Measurements from ENCODE around the gene CLCN1.
A peak's percentile ranks its signal among the peaks of the same experiment; 100 is the strongest.

CLCN1 gene

DNA sequence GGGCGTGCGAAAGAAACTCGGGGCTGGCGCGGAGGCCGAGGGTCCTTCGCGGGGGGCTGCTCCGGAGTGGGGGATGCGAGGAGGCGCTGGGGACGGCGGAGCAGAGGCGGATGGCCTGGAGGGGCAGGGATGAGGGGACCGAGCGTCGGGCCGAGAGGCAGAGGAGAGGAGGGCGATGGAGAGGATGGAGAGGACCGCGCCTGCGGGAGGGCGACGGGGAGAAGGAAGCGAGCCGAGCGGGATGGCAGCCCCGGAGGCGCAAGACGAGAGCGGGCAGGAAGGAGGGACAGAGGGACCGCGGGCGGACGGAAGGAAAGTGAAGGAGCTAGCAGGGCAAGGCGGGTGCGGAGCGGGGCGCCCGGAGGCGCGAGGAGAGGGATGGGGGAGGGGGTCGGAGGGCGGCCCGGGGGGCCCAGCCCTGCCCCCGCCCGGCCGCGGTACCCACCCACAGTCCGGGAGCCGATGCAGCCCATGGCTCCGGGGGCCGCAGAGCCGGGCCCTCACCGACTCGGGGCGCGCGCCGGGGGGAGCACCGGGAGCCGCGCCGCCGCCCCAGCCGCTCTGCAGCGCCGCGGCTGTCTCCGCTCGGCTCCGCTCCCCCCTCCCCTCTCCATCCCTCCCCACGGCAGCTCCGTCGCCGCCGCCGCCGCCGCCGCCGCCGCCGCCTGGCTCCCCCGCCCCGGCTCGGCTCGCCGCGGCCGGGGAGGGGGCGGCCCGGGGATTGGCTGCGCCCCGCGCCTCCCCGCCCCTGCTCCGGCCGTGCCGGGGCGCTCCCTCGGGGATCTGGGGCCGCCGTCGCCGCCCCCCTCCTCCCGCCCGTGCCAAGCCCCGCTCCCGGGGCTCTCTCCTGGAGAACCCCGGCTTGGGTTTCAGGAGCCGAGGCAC lies 46.5 kb downstream of the CLCN1 start, which contains the start of gene FAM131B:
Gene FAM131B, minus strand, starts transcription at position 583 of the 885 bp plus-strand sequence. Its CDS starts 110 bp downstream, at position 473.
- Mint-ChIP-seq H3K4me3 (peak within 1 kb of the TSS; percentile 91 to 94), H3K27ac (peak within 1 kb of the TSS; percentile 61 to 80), H3K9me3 (no peaks in the 10 kb centered on the region), H3K27me3 (peaks cover 38% of the 10 kb centered on the region), H3K4me1 (peaks cover 10% of the 10 kb centered on the region)
- ATAC-seq (peak; percentile 72), DNase-seq (peak; percentile 33 to 43)

DNA sequence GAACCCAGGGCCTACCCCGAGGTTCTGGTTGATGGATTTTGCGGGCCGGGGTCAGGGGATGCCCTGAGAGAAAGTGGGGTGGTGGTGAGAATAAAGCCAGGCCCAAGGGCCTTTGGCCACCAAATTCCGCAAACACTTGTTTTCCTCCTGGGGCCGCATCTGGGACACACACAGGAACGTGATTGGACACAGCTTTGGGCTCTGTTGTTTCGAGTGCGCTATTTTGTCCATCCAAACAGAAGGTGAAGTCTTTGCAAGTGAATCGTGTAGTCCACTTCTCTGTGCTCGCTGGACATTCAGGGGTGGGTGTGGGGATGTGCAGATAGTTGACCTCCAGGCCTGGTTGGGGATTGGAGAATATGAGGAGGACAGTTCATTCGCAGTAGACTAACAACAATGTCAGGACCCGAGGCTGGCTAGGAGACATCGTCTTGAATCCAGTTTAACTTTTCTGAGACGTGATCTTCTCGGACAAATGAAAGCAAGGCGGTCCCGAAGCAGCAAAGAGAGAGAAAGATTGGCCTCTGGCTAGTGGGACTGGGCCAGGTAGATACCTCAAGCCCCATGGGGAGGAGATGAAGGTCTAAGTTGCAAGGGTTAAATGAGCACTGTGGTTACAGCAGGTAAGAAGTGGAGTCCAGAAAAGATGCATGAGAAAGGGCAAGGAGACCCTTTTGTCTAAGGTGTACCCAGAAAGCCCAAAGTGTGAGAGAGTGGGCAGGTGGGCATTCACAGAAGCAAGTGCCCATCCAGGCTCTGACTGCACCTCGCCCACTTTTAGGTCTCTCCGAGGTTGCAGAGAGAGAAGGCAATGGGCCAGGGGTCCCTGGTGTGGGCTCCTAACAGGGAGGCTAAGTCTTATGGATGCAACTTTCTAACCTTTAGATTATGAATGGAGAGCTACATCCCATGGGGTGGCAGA lies 47.4 kb downstream of the CLCN1 start:
- DNase-seq (no peak), ATAC-seq (no peak)
- H3K4me1 Mint-ChIP-seq = peaks cover 10% of the 10 kb centered on the region
- peaks cover 38% of the 10 kb centered on the region for H3K27me3 Mint-ChIP-seq
- peak overlapping the region; percentile 41 to 56 for H3K4me3 Mint-ChIP-seq
- H3K27ac Mint-ChIP-seq = no peak overlapping the region
- H3K9me3 Mint-ChIP-seq = no peaks in the 10 kb centered on the region

DNA sequence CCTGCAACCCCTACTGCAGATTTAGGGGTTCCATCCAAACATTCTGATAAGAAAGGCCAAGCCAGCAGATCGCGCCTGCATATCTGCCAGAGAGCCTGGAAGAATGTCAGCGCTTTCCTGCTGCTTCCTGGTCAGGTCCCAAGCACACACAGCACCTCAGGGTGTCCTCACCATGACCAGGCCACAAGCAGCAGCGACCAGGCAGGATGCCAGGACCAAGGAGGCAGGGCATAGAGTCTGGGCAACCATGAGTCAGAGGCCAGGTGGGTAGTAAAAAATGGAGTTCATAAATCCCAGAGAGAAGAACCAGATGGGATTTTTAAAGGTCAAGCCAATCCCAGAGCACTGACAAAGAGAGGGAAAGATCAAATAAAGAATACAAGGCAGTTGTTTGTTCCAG lies 52.1 kb downstream of the CLCN1 start:
- Mint-ChIP-seq H3K27me3 (peaks cover 25% of the 10 kb centered on the region), H3K27ac (no peak overlapping the region)

DNA sequence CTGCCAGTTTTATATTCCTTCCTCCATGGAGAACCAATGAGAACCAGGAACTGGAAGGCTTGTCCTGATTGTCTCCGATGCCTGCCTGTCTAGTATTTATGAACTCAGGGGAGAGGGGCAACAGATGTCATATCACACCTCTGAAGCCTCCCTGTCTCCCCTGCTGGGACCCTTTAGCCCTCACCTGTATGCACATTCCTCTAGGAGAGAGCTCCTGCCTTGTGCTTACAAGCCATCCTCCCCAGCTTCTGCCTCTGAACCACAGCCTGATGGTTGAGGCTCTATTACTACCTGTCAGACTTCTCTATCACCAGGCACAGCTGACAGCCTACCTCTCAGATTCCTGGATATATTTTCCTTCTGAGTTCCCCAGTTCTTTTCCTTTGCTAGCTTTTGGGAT lies 52.5 kb downstream of the CLCN1 start:
- Mint-ChIP-seq H3K4me3 (no peak overlapping the region), H3K27me3 (peaks cover 20% of the 10 kb centered on the region), H3K4me1 (peaks cover 16% of the 10 kb centered on the region), H3K27ac (no peak overlapping the region), H3K9me3 (peaks cover 0 to 4% of the 10 kb centered on the region in 2 donors)
- ATAC-seq (no peak), DNase-seq (no peak)

More for the DNA sequence above, 52.1 kb downstream of the CLCN1 start:
- no peak overlapping the region for H3K4me3 Mint-ChIP-seq
- DNase-seq (no peak), ATAC-seq (no peak)
- peaks cover 12% of the 10 kb centered on the region for H3K4me1 Mint-ChIP-seq
- H3K9me3 Mint-ChIP-seq = peaks cover 0 to 4% of the 10 kb centered on the region in 2 donors

DNA sequence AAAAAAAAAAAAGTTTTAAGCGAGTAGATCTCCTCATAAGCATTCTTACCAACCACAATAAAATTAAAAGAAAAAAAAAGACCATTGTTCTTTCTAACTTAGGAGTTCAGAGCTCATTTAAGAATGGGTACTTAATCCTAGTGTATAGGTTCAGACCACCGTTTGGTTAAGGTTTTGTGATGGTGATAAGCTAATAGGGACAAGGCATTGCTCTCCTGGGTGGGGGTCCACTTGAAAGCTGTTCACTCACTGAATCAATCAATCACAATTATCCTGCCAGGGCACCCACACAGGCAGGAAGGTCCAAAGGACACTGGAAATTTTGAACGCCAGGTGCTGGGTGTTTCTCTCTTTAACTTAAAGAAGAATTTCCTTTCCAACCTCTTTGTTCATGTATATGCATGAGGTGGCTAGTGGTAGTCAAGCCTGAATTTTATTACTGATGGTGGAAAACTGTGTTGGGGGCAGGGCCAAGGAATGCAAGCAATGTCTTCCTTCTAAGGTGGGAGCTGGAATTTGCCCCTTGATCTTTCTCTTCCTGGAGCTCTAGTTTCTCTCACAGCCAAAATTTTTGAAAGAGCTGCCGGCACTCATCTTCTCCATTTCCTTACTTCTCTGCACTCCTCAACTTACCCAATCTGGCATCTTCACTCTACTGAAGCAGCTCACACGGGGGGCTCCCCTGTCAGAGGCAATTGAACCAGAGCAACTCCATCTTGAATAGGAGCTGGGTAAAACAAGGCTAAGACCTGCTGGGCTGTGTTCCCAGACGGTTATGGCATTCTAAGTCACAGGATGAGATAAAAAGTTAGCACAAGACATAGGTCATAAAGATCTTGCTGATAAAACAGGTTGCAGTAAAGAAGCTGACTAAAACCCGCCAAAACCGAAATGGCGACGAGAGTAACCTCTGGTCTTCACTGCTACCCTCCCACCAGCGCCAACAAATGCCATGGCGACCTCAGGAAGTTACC lies 54.1 kb downstream of the CLCN1 start:
- H3K27me3 Mint-ChIP-seq = peaks cover 5% of the 10 kb centered on the region
- peaks cover 31% of the 10 kb centered on the region for H3K4me1 Mint-ChIP-seq
- ATAC-seq = no peak
- DNase-seq = no peak
- peaks cover 0 to 4% of the 10 kb centered on the region in 2 donors for H3K9me3 Mint-ChIP-seq
- H3K27ac Mint-ChIP-seq = no peak overlapping the region
- no peak overlapping the region for H3K4me3 Mint-ChIP-seq

DNA sequence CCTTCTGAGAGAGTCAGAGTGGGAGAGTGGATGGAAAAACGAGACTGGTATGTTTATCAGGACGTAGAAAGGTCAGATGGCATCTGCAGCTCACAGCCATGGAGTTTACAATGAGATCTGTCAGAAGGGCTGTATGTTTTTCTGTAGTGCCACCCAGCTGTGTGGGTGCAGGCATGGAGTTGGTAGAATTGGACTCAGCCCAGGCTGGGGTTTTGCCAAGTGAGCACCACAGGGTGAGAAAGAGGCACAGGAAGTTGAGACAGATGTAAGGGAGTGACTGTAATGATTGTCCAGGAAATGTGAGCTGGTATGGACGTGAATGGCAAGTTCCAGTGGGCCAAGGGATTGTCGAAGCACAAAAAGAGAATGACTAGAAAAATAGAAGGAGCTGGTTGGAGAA lies 56.2 kb downstream of the CLCN1 start:
- Mint-ChIP-seq H3K9me3 (peaks cover 0 to 4% of the 10 kb centered on the region in 2 donors), H3K4me1 (peaks cover 52% of the 10 kb centered on the region), H3K4me3 (peak overlapping the region; percentile 29 to 53), H3K27me3 (no peaks in the 10 kb centered on the region), H3K27ac (peak overlapping the region; percentile 54 to 88)
- ATAC-seq (peak; percentile 81), DNase-seq (peak in 1 of 2 donors; percentile 76)

DNA sequence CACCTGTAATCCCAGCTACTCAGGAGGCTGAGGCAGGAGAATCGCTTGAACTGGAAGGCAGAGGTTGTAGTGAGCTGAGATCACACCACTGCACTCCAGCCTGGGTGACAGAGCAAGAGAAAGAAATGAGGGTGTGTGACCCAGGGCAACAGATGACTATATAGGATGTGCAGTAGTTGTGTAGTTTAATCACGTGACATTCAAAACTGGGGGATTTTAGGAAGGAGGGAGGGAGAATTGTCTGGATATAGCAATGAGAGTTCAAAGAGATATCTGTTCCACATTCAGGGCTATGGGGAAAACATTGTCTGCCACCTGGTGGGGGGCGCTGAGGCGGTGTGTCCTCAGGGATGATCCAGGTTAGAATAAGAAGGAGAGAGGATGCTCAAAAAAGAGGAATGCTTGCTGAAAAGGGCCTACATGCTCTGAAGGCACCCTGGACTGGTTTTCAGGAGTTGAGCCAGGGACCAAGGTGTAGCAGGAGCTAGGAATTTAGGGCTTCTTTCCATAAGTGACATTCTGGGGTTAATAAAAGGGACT lies 57.4 kb downstream of the CLCN1 start:
- Mint-ChIP-seq H3K27me3 (no peaks in the 10 kb centered on the region), H3K9me3 (peaks cover 0 to 4% of the 10 kb centered on the region in 2 donors), H3K4me1 (peaks cover 61% of the 10 kb centered on the region), H3K27ac (no peak overlapping the region), H3K4me3 (no peak overlapping the region)
- ATAC-seq (no peak), DNase-seq (no peak)

DNA sequence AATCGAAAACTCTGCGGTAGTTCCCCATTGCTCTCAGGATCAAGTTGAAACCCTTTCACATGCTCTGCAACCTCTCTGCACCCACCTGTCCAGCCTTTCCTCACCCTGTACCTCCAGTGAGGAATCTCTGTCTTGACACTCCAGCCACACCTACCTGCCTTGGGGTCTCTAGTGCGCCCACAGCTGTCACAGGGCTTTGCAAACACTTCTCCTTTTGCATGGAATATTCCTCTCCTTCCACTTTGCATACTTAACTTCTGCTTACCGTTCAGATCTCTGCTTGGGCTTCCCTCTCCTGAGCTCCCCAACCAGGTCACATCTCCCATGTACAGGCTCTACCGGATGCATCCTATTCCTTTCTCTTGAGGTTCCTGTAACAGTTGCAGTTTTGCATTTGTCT lies 58.6 kb downstream of the CLCN1 start:
- Mint-ChIP-seq H3K27me3 (no peaks in the 10 kb centered on the region), H3K4me3 (no peak overlapping the region), H3K4me1 (peaks cover 73% of the 10 kb centered on the region), H3K9me3 (peaks cover 0 to 4% of the 10 kb centered on the region in 2 donors), H3K27ac (peak overlapping the region in 1 of 2 donors; percentile 59)
- DNase-seq (no peak), ATAC-seq (no peak)

DNA sequence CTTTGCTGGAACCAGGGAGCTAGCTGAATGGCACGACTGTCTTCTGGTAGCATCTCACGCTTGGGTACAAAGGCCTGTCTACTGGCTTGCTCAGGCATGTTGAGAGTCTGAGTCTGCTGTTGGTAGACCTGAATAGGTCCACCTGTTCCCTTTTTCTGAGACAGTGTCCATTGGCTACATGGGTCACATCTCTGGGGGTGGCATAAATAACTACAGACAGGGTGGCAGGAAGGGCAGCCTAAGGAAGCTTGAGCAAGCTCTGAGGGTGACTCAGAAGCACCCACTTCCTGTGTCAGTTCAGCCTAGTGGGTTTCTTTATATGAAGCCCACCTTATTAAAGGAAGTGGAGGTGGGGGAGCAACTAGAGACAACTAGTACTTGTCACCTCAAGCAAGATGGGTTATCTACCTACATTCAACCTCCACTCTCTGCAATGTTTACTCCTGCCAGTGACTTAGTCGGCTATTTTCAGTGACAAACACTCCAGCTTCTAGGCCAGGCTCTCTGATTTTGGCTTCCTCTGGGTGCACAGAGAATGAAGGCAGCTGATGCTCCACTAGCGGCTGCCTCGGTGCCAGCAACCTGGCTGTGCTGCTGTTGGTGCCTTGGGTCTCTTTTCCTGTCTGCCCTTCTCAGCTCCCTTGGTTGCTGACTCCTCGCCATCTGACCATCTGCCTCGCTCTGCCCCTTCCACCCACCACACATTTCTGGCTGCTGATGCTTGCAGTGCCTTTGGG lies 59.6 kb downstream of the CLCN1 start:
- Mint-ChIP-seq H3K9me3 (peaks cover 0 to 4% of the 10 kb centered on the region in 2 donors), H3K4me1 (peaks cover 78% of the 10 kb centered on the region), H3K27ac (peak overlapping the region; percentile 76 to 95), H3K4me3 (peak overlapping the region; percentile 54 to 61), H3K27me3 (no peaks in the 10 kb centered on the region)
- DNase-seq = peak; percentile 52 to 63
- peak; percentile 74 for ATAC-seq

DNA sequence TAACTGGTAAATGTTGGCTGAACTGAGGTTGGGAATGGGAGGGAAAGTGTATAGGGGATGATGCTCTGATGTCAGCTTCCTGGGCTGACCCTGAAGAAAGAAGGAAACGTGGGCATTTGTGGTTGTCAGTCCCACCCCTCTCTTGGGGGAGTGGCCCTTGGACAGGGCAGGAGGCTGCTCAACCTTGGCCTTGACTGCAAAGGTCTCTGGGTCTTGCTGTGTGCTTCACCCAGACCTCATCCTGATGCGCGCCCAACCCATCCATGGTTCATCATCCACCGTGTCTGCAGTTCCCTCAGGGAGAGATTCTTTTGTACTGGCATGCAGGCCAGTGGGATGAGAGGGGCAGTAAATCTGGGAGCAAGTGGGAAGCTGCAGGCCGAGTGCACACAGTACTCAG lies 60.5 kb downstream of the CLCN1 start:
- Mint-ChIP-seq H3K9me3 (peaks cover 0 to 4% of the 10 kb centered on the region in 2 donors), H3K4me1 (peaks cover 78% of the 10 kb centered on the region), H3K27me3 (no peaks in the 10 kb centered on the region), H3K27ac (peak overlapping the region; percentile 76 to 95), H3K4me3 (peak overlapping the region; percentile 36 to 61)
- ATAC-seq = no peak
- no peak for DNase-seq

DNA sequence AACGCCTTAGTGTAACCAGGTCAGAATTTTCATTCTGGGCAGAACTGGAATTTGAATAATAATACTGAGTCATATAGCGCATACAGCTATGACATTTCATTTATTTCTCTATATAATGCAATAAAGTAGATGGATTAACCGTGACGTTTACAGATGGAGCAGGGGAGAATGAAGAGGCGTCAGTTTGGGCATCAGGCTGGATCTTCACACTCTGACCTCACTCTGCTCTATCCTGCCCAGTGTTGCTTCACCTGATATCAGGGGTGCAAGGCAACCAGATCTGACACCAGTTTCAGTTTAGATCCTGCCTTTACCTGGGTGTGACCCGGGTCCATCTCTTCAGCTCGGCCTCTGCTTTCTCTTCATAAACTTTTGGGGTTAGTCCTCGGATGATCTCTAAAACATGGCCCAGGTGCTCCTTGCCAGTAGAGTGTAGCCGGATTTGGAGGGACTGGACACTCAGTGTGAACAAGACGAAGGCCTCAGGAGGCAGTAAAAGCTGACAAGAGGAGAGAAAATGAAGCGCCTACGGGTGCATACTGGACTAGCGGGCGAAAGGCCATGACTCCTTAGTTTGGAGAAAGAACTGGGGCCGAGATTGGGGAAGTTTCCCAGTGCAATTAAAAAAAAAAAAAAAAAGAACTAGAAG lies 63.8 kb downstream of the CLCN1 start:
- Mint-ChIP-seq H3K9me3 (no peaks in the 10 kb centered on the region), H3K4me3 (peak overlapping the region; percentile 80 to 92), H3K27ac (peak overlapping the region; percentile 97), H3K27me3 (no peaks in the 10 kb centered on the region), H3K4me1 (peaks cover 49% of the 10 kb centered on the region)
- ATAC-seq (peak; percentile 1), DNase-seq (no peak)

DNA sequence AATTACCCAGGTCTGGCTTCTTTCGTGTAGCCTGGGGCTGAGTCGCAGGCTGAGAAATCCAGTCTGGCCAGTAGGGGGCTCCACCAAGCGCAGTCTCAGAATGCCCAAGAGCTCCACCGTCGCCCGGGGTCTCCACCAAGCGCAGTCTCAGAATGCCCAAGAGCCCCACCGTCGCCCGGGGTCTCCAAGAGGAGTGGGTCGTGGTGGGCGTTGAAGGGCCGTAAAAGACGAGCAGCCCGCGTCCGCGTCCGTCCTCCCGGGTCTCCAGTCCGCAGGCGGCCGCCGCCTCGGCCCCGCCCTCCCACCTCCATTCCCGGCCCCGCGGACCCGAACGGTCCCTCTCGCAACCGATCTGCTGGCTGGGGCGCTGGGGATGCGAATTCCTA lies 64.3 kb downstream of the CLCN1 start:
- no peaks in the 10 kb centered on the region for H3K9me3 Mint-ChIP-seq
- peak overlapping the region; percentile 80 to 92 for H3K4me3 Mint-ChIP-seq
- DNase-seq (peak; percentile 88 to 89), ATAC-seq (peak; percentile 63)
- no peaks in the 10 kb centered on the region for H3K27me3 Mint-ChIP-seq
- H3K27ac Mint-ChIP-seq = peak overlapping the region; percentile 97
- H3K4me1 Mint-ChIP-seq = peaks cover 44% of the 10 kb centered on the region

DNA sequence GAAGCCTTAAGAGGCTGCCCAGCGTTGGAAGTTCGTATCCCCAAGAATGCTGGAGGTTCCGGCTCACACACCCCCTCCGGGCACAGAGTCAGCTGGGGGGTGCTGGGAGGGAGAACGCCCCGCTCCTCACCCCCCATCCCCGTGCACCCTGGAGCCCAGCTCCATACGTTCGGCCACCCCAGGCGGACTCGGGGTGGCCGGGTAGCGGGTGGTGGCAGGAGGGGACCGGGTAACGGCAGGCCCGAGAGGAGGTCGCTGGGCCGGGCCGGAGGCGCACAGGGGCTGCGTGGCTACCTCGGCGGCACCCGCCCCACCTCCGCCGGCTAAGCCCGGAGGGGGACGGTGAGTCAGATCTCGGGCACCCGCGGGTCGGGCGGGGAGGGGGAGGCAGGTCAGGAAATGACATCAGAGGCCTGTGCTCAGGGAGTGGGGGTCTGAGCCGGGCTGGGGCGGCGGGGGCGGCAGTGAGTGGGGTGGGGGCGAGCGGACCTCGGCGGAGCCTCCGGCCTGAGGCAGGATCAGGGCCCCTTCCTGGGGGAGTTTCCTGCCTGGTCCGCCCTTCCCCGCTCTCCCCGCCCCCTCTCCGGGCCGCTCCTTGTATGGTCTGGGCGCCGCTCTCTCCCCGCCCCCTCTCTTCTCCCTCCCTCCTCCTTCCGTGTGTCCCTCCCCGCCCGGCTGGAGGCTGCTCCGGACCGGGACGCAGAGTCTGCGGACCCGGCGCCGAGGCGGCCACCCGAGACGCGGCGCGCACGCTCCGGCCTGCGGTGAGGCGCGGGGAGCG lies 64.9 kb downstream of the CLCN1 start, which contains the start of gene ZYX:
Gene ZYX, plus strand, starts transcription at position 700 of the 781 bp plus-strand sequence. CDS start 227 bp downstream, outside the sequence.
- ATAC-seq (peak; percentile 82), DNase-seq (peak; percentile 89 to 93)
- peak within 1 kb of the TSS; percentile 97 for H3K27ac Mint-ChIP-seq
- no peaks in the 10 kb centered on the region for H3K9me3 Mint-ChIP-seq
- H3K4me1 Mint-ChIP-seq = peaks cover 38% of the 10 kb centered on the region
- peak within 1 kb of the TSS; percentile 80 to 92 for H3K4me3 Mint-ChIP-seq
- H3K27me3 Mint-ChIP-seq = no peaks in the 10 kb centered on the region

Measured in stimulated activated naive CD8-positive, alpha-beta T cell treated with anti-CD3 and anti-CD28 coated beads, Interleukin-15, amount 100 ng/mL, for 72 hours (primary cell).